ENCODE data around the gene PHC2. TPM values are rescaled to one million over a fixed set of nuclear protein-coding genes. Genes with fewer than 3 reads are reported as not detected.

Gene PHC2
- total and polyA plus RNA-seq, 2 donors from 2014 or later = 118 to 149 TPM

DNA sequence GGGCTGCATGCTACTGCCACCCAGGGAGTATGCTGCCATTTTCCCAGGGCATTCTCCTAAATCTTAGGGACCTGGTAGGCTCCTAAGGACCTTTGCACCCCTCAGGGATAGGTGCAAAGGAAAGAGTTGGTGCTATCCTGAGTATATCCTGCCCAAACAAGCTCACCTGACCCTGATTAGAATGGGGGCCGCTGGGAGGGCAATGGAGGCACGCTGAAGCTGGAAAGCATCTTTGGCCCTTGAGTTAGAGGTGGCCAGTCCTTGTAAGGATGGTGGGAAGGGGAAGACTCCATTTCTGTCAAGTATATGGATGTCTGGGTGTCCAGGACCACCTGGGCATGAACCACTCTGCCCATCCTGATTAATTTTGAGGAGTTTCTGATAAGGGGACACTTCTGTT is 61.1 kb downstream of the PHC2 start:
- DNase-seq (no peak), FAIRE-seq (no peak)
- intact Hi-C loops (cut with DNase I) = loop anchor here (5.0 kb wide), 1 partner anchor 72 kb away; no protein-coding TSS in a partner anchor
- H3K27me3 ChIP-seq (ENCODE audit: control insufficient read depth, insufficient read depth, low read length) = no peaks in the 10 kb centered on the region
- H3K4me1 ChIP-seq (ENCODE audit: control insufficient read depth in 2 of 3, insufficient read depth in 2 of 3, low read depth in 1 of 3, low read length in 3 of 3) = peaks cover 9 to 30% (median 22%) of the 10 kb centered on the region in 3 donors
- no peak overlapping the region for H3K9ac ChIP-seq (ENCODE audit: low read length in 3 of 3)
- H3K36me3 ChIP-seq (ENCODE audit: control insufficient read depth in 2 of 3, insufficient read depth in 3 of 3, low read length in 3 of 3) = peaks cover 0 to 18% (median 2%) of the 10 kb centered on the region in 3 donors
- H3K27ac ChIP-seq (ENCODE audit: low read depth in 2 of 2, low read length in 2 of 2) = no peak overlapping the region
- TF ChIP-seq, protein P1, sequence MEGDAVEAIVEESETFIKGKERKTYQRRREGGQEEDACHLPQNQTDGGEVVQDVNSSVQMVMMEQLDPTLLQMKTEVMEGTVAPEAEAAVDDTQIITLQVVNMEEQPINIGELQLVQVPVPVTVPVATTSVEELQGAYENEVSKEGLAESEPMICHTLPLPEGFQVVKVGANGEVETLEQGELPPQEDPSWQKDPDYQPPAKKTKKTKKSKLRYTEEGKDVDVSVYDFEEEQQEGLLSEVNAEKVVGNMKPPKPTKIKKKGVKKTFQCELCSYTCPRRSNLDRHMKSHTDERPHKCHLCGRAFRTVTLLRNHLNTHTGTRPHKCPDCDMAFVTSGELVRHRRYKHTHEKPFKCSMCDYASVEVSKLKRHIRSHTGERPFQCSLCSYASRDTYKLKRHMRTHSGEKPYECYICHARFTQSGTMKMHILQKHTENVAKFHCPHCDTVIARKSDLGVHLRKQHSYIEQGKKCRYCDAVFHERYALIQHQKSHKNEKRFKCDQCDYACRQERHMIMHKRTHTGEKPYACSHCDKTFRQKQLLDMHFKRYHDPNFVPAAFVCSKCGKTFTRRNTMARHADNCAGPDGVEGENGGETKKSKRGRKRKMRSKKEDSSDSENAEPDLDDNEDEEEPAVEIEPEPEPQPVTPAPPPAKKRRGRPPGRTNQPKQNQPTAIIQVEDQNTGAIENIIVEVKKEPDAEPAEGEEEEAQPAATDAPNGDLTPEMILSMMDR (IDR thresholded peaks at IDR 0.05; ENCODE audit: borderline replicate concordance, extremely low read depth, insufficient read depth) = no peak
- no peaks in the 10 kb centered on the region for H3K9me3 ChIP-seq (ENCODE audit: control insufficient read depth in 2 of 3, insufficient read depth in 1 of 3, low read length in 3 of 3)
- no peak overlapping the region for H3K4me3 ChIP-seq (ENCODE audit: low read length in 3 of 3)

GRCh38 chr1:33369081-33369480 is 61.8 kb downstream of the PHC2 start:
- Histone ChIP-seq H3K27ac (ENCODE audit: low read depth in 2 of 2, low read length in 2 of 2) (no peak overlapping the region), H3K4me3 (ENCODE audit: low read length in 3 of 3) (no peak overlapping the region), H3K9ac (ENCODE audit: low read length in 3 of 3) (no peak overlapping the region), H3K36me3 (ENCODE audit: control insufficient read depth in 2 of 3, insufficient read depth in 3 of 3, low read length in 3 of 3) (peaks cover 0 to 14% (median 2%) of the 10 kb centered on the region in 3 donors), H3K4me1 (ENCODE audit: control insufficient read depth in 2 of 3, insufficient read depth in 2 of 3, low read depth in 1 of 3, low read length in 3 of 3) (peaks cover 15 to 36% (median 28%) of the 10 kb centered on the region in 3 donors), H3K27me3 (ENCODE audit: control insufficient read depth, insufficient read depth, low read length) (no peaks in the 10 kb centered on the region), H3K9me3 (ENCODE audit: control insufficient read depth in 2 of 3, insufficient read depth in 1 of 3, low read length in 3 of 3) (no peaks in the 10 kb centered on the region)
- FAIRE-seq = no peak
- no peak for DNase-seq
- intact Hi-C loops (cut with DNase I) = loop anchor here (5.0 kb wide), 1 partner anchor 72 kb away; no protein-coding TSS in a partner anchor
- TF ChIP-seq, protein P1 (IDR thresholded peaks at IDR 0.05; ENCODE audit: borderline replicate concordance, extremely low read depth, insufficient read depth) = no peak

GRCh38 chr1:33368431-33368830 is 62.5 kb downstream of the PHC2 start:
- H3K27ac ChIP-seq (ENCODE audit: low read depth in 2 of 2, low read length in 2 of 2) = no peak overlapping the region
- no peak for FAIRE-seq
- H3K4me1 ChIP-seq (ENCODE audit: control insufficient read depth in 2 of 3, insufficient read depth in 2 of 3, low read depth in 1 of 3, low read length in 3 of 3) = peaks cover 18 to 41% (median 31%) of the 10 kb centered on the region in 3 donors

More at GRCh38 chr1:33368431-33368830, 62.5 kb downstream of the PHC2 start:
- Histone ChIP-seq H3K9me3 (ENCODE audit: control insufficient read depth in 2 of 3, insufficient read depth in 1 of 3, low read length in 3 of 3) (no peaks in the 10 kb centered on the region), H3K27me3 (ENCODE audit: control insufficient read depth, insufficient read depth, low read length) (no peaks in the 10 kb centered on the region), H3K4me3 (ENCODE audit: low read length in 3 of 3) (no peak overlapping the region), H3K36me3 (ENCODE audit: control insufficient read depth in 2 of 3, insufficient read depth in 3 of 3, low read length in 3 of 3) (peaks cover 0 to 11% (median 2%) of the 10 kb centered on the region in 3 donors), H3K9ac (ENCODE audit: low read length in 3 of 3) (no peak overlapping the region)
- intact Hi-C loops (cut with DNase I) = loop anchor here (5.0 kb wide), 1 partner anchor 71 kb away; no protein-coding TSS in a partner anchor
- TF ChIP-seq, protein P1 (IDR thresholded peaks at IDR 0.05; ENCODE audit: borderline replicate concordance, extremely low read depth, insufficient read depth) = no peak
- no peak for DNase-seq

Data from kidney (tissue), 14 donors.